ENCODE data around the gene RFX4.

RFX4 gene

DNA sequence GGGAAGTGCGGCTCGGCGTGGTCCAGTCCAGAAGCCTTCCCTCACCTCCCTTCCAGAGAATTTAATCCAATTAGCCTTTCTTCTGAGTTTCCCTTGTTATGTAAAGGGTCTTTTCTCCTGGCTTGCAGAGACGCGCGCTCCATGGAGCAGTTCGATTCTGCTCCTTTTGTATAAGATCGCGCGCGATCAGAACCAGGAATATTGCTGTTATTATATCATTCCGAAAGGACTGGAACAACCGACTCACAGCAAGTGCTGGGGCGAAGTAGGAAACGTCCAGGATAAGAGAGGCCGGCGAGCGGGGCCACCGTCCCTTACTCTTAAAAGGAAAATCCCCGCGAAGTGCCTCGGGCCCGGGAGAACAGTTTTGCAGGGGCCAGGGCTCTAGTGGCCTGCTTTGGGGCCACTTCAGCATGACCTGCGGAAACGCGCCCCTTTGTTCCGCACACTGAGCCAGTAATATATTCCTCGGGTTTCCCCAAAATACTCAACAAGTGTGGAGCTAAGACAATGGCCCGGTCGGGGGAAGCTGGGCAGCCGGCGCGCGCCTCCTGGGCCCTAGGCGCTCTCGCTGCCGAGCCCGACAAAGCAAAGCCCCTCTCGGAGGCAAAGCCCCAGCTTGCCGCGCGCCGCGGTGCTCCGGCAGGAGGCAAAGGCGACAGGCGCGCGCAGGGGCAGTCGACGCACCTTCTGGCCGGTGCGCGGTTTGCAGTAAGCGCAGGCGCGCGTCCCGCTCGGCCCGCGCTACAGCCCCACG, 2.9 kb downstream of the RFX4 start:
- no peak overlapping the region for H3K27ac ChIP-seq
- peak overlapping the region; percentile 63 for H3K4me3 ChIP-seq
- H3K9ac ChIP-seq (ENCODE audit: insufficient read length) = no peak overlapping the region
- no peaks in the 10 kb centered on the region for H3K36me3 ChIP-seq (ENCODE audit: insufficient read depth, low read length)
- no peak for TF ChIP-seq FOXP2 (optimal IDR thresholded peaks at IDR 0.05; ENCODE audit: control extremely low read depth, extremely low read length, insufficient read depth)
- TF ChIP-seq EZH2 (IDR thresholded peaks at IDR 0.05) = peak; percentile 71
- no peaks in the 10 kb centered on the region for H3K9me3 ChIP-seq (ENCODE audit: low read depth, low read length)
- DNase-seq (ENCODE audit: low read depth, low spot score) = no peak

- Histone ChIP-seq H3K27ac (no peak overlapping the region), H3K36me3 (ENCODE audit: insufficient read depth, low read length) (no peaks in the 10 kb centered on the region), H3K4me3 (peak overlapping the region; percentile 63), H3K9me3 (ENCODE audit: low read depth, low read length) (no peaks in the 10 kb centered on the region), H3K9ac (ENCODE audit: insufficient read length) (no peak overlapping the region)
- TF ChIP-seq FOXP2 (optimal IDR thresholded peaks at IDR 0.05; ENCODE audit: control extremely low read depth, extremely low read length, insufficient read depth) (no peak), POLR2AphosphoS5 (IDR thresholded peaks at IDR 0.05; ENCODE audit: borderline replicate concordance, low read depth, low read length) (no peak), EZH2 (IDR thresholded peaks at IDR 0.05) (no peak)
- no peak for DNase-seq (ENCODE audit: low read depth, low spot score)
Measured at GRCh38 chr12:106586278-106586802, 3.5 kb downstream of the RFX4 start.

GRCh38 chr12:106586803-106587684, 4.2 kb downstream of the RFX4 start:
- peak overlapping the region; percentile 63 for H3K4me3 ChIP-seq

DNA sequence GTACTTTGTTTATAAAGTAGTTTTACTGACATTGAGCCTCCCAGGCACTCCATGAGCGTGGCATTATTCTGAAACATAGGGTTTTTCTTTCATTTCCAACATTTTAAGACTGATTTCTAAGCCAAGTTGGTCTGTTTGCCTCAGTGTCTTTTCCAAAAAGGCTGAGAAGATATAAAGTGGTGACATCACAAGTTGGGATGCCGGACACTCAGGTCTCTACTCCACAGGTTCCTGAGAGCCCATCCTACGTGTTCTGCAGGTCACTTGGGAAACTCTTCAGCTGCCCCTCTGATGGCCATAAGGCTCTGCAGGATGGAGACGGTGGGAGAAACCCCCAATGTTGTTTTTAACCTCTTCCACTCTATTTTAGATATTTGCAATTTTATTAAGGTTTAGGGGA, 6.0 kb downstream of the RFX4 start:
- Histone ChIP-seq H3K9ac (ENCODE audit: insufficient read length) (no peak overlapping the region), H3K4me3 (no peak overlapping the region), H3K27ac (no peak overlapping the region), H3K9me3 (ENCODE audit: low read depth, low read length) (no peaks in the 10 kb centered on the region), H3K36me3 (ENCODE audit: insufficient read depth, low read length) (no peaks in the 10 kb centered on the region)
- TF ChIP-seq FOXP2 (optimal IDR thresholded peaks at IDR 0.05; ENCODE audit: control extremely low read depth, extremely low read length, insufficient read depth) (no peak), EZH2 (IDR thresholded peaks at IDR 0.05) (no peak), POLR2AphosphoS5 (IDR thresholded peaks at IDR 0.05; ENCODE audit: borderline replicate concordance, low read depth, low read length) (no peak)
- no peak for DNase-seq (ENCODE audit: low read depth, low spot score)

More at GRCh38 chr12:106586803-106587684, 4.2 kb downstream of the RFX4 start:
- Histone ChIP-seq H3K9ac (ENCODE audit: insufficient read length) (no peak overlapping the region), H3K36me3 (ENCODE audit: insufficient read depth, low read length) (no peaks in the 10 kb centered on the region), H3K9me3 (ENCODE audit: low read depth, low read length) (no peaks in the 10 kb centered on the region), H3K27ac (no peak overlapping the region)
- TF ChIP-seq EZH2 (IDR thresholded peaks at IDR 0.05) (no peak), FOXP2 (optimal IDR thresholded peaks at IDR 0.05; ENCODE audit: control extremely low read depth, extremely low read length, insufficient read depth) (no peak), POLR2AphosphoS5 (IDR thresholded peaks at IDR 0.05; ENCODE audit: borderline replicate concordance, low read depth, low read length) (no peak)
- no peak for DNase-seq (ENCODE audit: low read depth, low spot score)

- H3K9ac ChIP-seq (ENCODE audit: insufficient read length) = no peak overlapping the region
- H3K27ac ChIP-seq = no peak overlapping the region
- no peak overlapping the region for H3K4me3 ChIP-seq
- DNase-seq (ENCODE audit: low read depth, low spot score) = no peak
- TF ChIP-seq FOXP2 (optimal IDR thresholded peaks at IDR 0.05; ENCODE audit: control extremely low read depth, extremely low read length, insufficient read depth) = no peak
- no peak for TF ChIP-seq POLR2AphosphoS5 (IDR thresholded peaks at IDR 0.05; ENCODE audit: borderline replicate concordance, low read depth, low read length)
- TF ChIP-seq EZH2 (IDR thresholded peaks at IDR 0.05) = no peak
- H3K9me3 ChIP-seq (ENCODE audit: low read depth, low read length) = no peaks in the 10 kb centered on the region
- no peaks in the 10 kb centered on the region for H3K36me3 ChIP-seq (ENCODE audit: insufficient read depth, low read length)
Measured at GRCh38 chr12:106590601-106591000, 7.8 kb downstream of the RFX4 start.

DNA sequence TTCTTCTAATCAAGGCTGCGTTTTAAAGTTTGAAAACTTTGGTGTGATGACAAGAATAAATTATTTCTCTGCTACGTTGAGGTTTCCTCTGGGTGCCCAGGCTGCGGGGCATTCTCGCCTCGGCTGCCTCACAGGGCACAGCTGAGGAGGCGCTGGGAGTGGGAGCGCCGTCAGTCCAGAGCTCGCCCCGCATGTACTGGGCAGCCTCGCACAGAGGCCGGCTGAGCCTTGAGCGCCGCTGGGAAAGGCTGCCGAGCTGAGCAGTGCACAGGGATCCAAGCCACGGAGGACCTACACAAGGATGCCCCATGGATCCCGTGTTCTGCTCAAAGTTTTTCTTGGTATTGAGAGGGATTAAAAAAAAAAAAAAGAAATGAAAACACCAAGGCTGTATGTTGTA, 11.6 kb downstream of the RFX4 start:
- H3K27ac ChIP-seq = no peak overlapping the region
- no peaks in the 10 kb centered on the region for H3K36me3 ChIP-seq (ENCODE audit: insufficient read depth, low read length)
- DNase-seq (ENCODE audit: low read depth, low spot score) = no peak
- H3K9me3 ChIP-seq (ENCODE audit: low read depth, low read length) = no peaks in the 10 kb centered on the region
- TF ChIP-seq FOXP2 (optimal IDR thresholded peaks at IDR 0.05; ENCODE audit: control extremely low read depth, extremely low read length, insufficient read depth) (no peak), POLR2AphosphoS5 (IDR thresholded peaks at IDR 0.05; ENCODE audit: borderline replicate concordance, low read depth, low read length) (no peak), EZH2 (IDR thresholded peaks at IDR 0.05) (no peak)
- H3K9ac ChIP-seq (ENCODE audit: insufficient read length) = no peak overlapping the region
- no peak overlapping the region for H3K4me3 ChIP-seq

DNA sequence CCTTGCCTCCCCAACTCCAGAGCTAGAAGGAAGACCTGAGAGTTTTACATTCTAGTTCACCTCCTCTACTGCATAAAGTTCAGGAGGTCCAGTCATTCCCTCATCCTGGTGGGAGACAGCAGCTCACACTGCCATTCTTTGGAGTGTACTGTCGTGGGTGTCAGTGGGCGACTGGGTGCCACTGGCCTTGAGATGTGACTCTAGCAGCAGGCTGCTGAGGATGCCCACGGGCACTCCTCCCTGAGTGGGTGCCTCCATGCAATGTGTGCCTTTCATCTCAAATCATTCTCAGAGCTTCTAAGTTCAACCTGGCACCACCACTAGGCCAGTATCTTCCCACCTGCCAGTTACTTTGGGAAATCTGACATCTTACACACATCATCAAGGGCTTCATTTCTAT, 12.5 kb downstream of the RFX4 start:
- H3K4me3 ChIP-seq = no peak overlapping the region
- H3K9ac ChIP-seq (ENCODE audit: insufficient read length) = no peak overlapping the region
- no peaks in the 10 kb centered on the region for H3K9me3 ChIP-seq (ENCODE audit: low read depth, low read length)
- DNase-seq (ENCODE audit: low read depth, low spot score) = no peak
- no peak overlapping the region for H3K27ac ChIP-seq
- TF ChIP-seq FOXP2 (optimal IDR thresholded peaks at IDR 0.05; ENCODE audit: control extremely low read depth, extremely low read length, insufficient read depth) (no peak), POLR2AphosphoS5 (IDR thresholded peaks at IDR 0.05; ENCODE audit: borderline replicate concordance, low read depth, low read length) (no peak), EZH2 (IDR thresholded peaks at IDR 0.05) (no peak)
- H3K36me3 ChIP-seq (ENCODE audit: insufficient read depth, low read length) = no peaks in the 10 kb centered on the region

DNA sequence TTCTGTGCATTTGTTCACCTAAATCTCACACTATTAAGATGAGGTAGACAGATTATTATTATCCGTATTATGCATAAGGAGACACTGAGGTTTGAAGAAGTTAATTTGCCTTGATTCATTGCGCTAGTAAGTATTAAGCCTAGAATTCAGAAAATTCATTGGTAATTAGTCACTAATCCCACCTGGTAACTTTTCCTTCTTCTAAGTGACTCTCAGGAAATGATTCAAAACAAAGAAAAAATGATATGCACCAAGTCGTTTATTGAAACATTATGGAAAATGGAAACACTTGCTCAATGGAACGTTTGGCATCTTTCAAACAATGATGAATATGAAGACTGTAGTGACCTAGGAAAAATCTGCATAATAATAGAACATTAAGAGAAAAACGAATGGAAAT, 15.2 kb downstream of the RFX4 start:
- no peak for TF ChIP-seq EZH2 (IDR thresholded peaks at IDR 0.05)
- no peak for TF ChIP-seq FOXP2 (optimal IDR thresholded peaks at IDR 0.05; ENCODE audit: control extremely low read depth, extremely low read length, insufficient read depth)
- no peak for TF ChIP-seq POLR2AphosphoS5 (IDR thresholded peaks at IDR 0.05; ENCODE audit: borderline replicate concordance, low read depth, low read length)
- H3K9ac ChIP-seq (ENCODE audit: insufficient read length) = no peak overlapping the region

More for the DNA sequence above, 15.2 kb downstream of the RFX4 start:
- H3K4me3 ChIP-seq = no peak overlapping the region
- H3K9me3 ChIP-seq (ENCODE audit: low read depth, low read length) = no peaks in the 10 kb centered on the region
- no peak for DNase-seq (ENCODE audit: low read depth, low spot score)
- H3K27ac ChIP-seq = no peak overlapping the region
- H3K36me3 ChIP-seq (ENCODE audit: insufficient read depth, low read length) = no peaks in the 10 kb centered on the region

All from SK-N-MC (cell line).